DMS53 treated with DMSO at 0.1 percent for 48 hours (cell line): ENCODE data around the gene MTHFD2L.
"Not testable (repeated sequence)": the region's sequence is repeated elsewhere in the genome, so short reads cannot be mapped to it uniquely, and the experiment has no call there.

Experiments
- DNase-seq: peaks from one replicate; lab custom pipeline; 2025; ENCODE audit not compliant: unreplicated experiment; lab: John Stamatoyannopoulos, UW

MTHFD2L gene

DNA sequence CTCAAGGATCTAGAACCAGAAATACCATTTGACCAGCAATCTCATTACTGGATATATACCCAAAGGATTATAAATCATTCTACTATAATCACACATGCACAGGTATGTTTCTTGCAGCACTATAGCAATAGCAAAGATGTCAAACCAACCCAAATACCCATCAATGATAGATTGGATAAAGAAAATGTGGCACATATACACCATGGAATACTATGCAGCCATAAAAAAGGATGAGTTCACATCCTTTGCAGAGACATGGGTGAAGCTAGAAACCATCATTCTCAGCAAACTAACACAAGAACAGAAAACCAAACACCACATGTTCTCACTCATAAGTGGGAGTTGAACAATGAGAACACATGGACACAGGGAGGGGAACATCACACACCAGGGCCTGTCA lies 25.7 kb upstream of the MTHFD2L start:
- DNase-seq = not testable (repeated sequence)

DNA sequence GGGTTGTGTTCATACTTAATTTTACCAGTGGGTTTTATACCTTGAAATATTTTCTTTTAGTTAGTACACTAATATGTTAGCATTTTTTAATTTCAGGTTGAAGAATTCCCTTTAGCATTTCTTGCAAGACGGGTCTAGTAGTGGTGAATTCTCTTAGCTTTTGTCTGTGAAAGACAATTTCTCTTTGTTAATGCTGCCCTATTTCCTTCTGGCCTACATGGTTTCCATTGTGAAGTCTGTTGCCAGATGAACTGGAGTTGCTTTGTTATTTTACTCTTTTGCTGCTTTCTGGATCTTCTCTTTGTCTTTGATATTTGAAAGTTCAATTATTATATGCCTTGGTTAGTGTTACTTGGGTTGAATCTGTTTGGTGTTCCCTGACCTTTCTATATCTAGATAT lies 25.0 kb upstream of the MTHFD2L start:
- DNase-seq = no peak

DNA sequence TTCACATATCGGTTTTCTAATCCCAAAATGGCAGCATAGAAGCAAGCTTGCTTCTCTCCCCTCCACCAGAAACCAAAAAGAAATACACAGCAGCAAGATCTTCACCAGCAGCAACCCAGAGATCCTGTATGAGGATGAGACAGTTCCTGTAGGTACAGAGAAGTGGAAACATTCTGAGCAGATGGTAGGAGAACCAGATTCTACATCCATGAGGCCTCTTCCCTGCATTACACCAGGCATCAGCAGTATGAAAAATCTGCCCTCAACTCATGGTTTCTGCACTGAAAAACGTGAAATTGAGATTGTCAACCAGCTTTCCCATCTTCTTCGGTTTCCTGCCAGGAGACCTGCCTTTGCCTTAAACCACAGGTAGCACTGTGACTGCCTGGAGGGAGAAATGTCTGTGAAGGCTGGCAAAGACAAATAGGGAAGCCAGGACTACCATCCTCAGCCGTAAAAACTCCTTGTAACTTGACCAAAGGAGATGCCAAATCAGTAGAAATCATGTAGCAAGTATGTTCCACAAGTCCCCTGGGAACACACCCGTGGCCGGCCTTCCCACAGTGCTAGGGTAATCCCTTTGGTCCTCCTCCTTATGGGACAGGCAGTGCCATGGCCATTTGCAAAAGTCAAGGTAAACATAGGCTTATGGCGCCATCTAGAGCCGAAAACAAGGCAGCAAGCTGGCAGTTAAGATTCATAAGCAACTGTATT lies 24.0 kb upstream of the MTHFD2L start:
- DNase-seq = peak; percentile 60

DNA sequence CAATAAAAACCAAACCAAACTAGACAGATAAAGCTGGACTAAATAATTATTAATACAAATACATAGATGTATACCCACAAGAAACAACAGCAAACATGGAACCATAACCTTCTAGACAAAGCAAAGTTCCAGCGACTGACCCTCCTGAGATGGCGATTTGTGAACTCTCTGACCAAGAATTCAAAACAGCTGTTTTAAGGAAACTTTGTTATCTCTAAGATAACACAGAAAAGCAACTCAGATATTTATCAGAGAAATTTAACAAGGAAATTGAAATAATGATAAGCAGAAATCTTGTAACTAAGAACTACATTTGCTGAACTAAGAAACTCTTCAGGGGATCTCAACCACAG lies 23.4 kb upstream of the MTHFD2L start:
- DNase-seq = no peak

DNA sequence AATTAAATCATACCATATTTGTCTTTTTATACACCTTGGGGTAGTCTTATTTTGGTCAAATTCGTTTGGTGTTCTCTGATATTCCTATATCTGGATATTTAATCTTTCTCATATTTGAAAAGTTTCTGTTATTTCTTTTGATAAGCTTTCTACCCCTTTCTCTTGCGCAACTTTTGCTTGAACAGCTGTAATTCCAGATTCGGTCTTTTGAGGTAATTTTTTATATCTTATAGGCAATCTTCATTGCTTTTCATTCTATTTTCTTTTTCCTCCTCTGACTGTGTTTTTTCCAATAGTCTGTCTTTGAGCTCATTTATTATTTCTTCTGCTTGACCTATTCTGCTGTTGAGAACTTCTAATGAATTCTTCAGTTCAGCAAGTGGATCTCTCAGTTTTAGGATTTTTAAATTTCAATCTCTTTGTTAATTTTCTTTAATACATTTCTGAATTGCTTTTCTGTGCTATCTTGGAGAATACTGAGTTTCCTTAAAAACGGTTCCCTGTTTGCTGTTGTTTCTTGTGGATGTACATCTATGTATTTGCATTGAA lies 11.3 kb upstream of the MTHFD2L start:
- no peak for DNase-seq

DNA sequence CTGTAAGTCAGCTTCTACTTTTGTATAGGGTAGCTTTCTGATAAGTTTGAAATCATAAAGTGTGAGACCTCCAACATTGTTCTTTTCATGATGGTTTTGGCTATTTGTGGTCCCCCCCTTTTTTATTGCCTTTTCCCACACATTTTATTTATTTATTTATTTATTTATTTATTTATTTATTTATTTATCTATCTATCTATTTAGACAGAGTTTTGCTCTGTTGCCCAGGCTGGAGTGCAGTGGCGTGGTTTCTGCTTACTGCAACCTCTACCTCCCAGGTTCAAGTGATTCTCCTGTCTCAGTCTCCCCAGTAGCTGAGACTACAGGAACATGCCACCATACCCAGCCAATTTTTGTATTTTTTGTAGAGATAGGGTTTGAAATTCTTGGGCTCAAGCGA lies 9.7 kb upstream of the MTHFD2L start:
- DNase-seq = no peak

DNA sequence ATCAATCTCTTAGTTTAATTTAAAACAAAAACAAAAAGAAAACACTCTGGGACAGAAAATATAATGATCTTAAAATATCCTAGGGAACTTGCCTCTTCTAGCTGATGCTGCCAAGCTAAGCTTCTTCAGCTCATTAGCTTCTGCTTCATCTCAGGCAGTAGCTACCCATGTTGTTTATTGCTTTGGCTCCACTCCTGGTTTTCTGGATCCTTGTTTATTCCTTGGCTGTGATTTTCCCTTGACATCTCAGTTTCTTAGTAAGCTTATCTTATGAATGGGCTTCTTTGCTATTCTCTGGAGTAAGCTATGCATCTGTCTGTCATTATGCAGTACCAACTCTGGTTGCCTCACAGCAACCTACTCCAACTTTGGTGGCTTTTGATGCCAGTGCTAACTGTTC lies 5.1 kb upstream of the MTHFD2L start:
- DNase-seq = no peak

DNA sequence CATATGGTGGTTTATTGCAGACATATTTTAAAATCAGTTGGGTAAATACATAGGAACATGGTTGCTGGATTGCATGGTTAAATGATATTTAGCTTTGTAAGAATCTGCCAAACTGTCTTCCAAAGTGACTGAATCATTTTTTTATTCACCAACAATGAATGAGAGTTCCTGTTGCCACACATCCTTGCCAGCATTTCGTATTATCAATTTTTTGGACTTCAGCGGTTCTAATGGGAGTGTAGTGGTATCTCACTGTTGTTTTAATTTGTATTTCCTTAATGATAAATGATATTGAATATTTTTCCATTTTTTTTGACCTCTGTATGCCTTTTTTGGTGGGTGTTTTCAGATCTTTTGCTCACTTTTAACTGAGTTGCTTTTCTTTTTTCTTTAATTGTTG lies 1.4 kb upstream of the MTHFD2L start:
- DNase-seq = no peak

DNA sequence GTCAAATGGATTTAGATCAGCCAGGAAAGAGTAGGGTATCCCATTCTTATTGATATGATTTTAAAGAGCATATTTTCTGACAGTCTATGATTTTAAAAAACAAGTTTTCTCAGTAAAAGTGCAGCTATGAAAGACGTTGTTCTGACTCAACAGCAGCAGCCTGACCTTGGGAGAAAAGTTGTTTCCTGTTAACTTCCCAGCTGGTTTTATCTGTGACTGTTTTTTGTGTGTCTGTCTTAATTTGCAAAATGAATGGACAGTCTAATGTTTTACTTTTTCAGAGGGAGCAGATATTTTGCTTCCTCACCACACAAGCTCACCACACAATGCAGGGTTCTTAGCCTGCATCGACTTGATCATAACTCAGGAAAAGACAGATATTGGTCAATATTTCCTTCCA lies 764 bp upstream of the MTHFD2L start:
- no peak for DNase-seq

DNA sequence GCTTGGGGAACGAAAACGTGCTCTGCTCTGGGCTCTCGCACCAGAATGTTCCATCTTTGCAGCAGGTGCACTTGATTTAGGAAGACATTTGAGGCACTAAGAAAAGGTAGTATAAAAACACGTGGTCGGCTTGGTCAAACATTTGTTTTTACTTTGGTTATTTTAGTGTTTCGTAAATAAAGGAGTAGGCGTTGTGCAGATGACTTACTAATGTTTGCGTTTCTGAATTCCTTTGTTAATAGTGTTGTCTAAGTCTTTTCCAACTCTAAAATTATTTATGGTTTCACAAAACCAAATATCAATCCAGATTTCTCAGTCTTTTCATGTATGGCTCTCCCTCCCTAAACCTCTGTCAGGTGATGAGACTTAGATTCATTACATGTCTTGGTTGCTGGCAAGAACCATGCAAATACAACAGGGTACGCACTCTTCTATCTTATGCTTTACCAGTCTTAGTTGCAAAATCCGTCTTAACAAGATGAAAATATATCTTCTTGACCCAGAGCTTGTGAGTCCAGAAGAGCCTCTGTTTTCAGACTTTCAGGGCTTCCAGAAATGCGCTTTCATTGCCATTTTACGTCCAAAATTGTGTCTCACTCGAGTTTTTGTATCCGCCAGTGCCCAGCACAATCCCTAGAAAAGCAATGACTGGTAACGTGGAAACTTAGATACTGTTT lies 686 bp downstream of the MTHFD2L start:
- no peak for DNase-seq

DNA sequence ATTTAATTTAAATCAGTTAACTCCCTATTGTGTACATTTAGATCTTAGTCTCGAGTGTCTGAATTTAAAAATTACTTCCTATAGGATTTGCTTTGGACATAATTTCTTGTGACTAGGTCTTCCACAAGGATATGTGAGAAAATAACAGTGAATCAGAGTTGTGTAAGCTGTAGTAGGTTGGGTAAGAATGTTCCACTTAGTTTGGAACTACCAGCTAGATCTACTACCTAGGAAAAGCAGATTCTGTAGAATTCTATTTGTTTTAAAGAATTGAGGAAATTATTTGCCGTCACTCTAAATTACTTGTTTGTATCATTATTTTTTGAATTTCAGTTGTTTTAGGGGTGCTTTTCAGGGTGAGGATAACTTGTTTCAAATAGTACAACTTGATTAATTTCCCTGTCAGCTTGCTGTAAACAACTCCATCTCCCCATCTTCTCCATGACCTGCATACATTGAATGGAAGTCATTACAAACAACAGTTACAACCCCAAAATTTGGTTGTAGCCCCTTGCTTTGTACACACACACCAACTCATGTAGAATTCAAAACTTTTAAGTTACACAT lies 1.3 kb downstream of the MTHFD2L start:
- DNase-seq = no peak

DNA sequence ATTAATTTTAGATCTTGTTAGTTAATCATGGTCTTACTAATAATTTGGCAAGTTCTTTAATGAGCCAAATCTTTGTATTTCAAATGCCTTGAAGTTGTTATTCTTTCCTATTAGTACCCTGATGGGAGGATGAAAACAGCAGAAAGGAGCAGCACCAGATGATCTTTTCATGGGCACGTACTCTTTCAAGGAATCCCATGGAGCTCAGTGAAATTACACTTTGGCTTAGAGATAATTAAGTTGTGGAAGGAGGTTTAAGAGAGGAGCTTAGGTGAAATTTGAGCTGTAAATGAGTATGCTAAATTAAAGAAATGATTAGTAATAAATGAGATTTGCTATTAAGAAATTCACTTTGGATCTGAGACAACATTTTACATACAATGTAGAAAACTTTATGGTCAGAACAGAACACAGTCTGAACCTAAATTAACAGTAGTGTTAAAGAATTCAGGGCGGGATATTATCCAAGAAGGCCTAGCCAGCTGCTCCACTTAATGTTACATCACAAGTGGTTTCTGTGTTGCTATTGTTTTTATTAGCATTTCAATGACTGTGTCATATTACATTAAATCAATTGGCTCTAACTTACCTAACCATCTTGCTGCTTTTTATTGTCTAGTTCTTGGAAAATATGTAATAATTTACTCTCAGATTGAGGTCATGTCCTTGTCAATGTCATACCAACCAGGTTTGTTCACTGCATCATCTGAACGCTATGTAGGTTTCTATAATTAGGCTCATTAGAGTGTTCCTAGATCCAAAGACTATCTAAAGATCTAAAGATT lies 3.9 kb downstream of the MTHFD2L start:
- no peak for DNase-seq

DNA sequence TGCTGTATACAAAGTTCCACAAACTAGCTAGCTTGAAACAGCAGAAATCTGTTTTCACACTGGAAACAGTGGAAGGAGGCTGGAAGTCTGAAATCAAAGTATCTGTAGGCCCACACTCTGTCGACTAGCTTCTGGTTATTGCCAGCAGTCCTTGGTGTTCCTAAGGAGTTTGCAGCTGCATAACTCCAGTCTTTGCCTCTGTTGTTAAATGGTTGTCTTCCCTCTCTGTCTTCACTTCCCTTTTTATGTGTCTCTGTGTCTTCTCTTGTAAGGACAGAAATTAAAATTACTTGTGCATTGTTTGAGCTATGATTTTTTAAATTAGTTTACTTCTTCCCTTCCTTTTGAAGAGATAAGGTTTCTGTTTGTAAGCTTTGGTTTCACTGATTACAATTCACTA lies 8.2 kb downstream of the MTHFD2L start:
- DNase-seq = no peak

DNA sequence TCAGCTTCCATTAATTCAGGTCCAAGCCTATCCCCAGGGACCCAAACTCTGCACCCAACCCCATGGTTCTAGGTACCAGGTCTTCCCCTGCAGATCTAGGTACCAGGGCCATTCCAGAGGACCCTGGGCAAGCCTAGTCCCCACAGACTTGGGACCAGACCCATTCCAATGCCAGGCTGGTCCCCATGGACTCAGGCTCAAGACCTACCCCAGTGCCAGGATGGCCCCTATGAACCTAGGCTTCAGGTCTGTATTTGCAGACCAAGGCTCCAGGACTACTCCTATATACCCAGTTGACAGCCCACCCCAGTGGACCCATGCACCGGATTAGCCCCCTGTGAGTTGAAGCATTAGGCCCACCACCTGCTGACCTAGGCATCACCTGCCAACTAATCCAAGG lies 8.9 kb downstream of the MTHFD2L start:
- no peak for DNase-seq

DNA sequence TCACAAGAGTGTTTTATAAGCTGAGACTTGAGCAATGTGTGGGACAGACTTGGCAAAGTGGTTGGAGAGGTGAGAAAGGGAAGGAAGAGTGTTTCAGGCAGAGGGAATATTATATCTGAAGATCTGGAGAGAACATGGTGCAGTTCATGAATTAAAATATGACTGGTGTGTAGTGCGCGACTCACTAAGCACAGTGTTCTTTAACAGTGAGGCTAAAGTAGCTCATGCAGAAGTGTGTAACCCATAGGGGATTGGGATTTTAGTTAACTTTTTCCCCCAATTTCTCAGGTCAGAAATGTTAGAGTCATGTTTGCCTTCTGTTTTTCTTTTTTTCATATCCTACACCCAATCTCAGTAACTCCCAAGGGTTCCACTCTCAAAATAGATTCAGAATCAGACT lies 9.7 kb downstream of the MTHFD2L start:
- no peak for DNase-seq

DNA sequence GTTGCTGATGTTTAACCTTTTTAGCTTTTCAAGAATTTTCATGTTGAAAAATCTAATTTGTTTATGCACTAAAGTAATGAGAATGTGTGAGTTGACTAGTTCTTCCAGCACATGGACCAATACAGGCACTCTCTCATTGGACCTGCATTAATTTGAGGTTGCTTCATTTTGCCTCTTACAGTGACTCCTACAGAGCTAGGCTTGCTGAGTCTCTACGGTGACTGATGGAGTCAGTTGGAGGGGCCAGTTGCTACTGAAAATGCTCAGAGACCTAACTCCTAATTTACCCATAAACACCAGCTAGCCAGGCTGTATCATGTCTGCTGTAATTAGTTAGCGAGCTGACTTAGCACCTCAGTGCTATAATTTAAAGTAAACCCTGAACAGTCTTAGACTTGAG lies 10.9 kb downstream of the MTHFD2L start:
- DNase-seq = no peak

DNA sequence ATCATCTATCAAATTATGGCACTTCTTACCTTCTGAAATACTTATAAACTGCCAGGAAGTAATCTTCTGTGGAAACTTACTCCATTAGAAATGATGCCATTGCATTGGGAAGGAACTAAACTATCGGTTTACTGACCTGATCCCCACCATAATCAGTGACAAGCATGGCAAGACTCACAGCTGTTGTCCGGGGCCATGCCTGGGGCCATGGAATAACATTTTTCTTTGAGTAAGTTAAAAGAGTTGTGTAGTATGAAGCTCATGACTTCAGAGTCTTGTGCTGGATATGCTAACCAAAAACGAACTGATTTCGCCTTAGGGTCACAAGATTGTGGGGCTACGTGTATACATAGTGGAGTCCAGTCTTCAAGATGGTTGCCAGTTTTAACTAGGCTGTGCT lies 15.4 kb downstream of the MTHFD2L start:
- no peak for DNase-seq

DNA sequence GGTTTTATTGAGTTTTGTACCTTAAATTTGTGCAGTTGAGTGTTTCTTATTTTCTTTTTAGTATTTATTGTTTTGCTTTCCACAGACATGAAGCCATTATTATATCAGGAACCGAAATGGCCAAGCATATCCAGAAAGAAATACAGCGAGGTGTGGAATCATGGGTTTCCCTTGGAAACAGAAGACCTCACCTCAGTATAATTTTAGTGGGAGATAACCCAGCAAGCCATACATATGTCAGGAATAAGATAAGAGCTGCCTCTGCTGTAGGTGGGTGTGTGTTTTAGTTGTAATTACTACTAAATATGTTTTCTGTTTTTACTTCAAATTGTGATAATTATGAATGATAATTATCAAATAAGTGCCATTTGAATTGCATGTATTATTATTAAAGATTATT lies 16.5 kb downstream of the MTHFD2L start:
- DNase-seq = no peak

DNA sequence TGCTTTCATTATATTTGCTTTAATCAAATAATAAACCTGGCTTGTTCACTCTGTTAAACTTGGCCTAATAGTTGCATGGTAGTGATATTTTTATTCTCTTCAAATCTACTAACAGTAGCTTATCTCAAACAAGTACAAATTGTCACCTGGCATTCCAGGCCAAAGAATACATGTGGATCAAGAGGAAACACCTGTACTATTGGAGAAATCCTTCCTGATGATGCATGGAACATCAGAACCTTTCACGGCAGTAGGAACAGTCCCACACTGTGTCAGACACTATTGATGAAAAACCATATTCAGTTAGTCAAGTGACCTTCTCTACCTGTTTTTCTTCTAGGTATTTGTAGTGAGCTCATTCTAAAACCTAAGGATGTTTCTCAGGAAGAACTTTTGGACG lies 17.0 kb downstream of the MTHFD2L start:
- no peak for DNase-seq

DNA sequence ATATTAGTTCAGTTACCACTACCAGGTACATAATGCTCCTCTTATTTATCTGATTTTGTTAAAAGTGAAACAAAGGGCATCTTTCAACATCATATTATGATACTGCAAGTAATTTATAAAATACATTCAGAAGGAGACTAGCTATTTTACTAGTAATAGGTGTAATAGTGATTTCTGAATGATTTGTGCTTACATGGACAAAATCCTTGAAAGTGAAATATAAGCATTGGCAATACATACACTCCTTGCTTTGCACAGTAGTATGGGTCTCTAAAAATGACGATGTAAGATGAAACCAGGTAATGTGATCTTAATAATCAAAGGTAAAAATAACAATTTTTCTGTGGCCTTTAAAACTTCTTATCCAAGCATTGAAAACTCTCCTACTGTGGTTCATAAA lies 17.5 kb downstream of the MTHFD2L start:
- no peak for DNase-seq

DNA sequence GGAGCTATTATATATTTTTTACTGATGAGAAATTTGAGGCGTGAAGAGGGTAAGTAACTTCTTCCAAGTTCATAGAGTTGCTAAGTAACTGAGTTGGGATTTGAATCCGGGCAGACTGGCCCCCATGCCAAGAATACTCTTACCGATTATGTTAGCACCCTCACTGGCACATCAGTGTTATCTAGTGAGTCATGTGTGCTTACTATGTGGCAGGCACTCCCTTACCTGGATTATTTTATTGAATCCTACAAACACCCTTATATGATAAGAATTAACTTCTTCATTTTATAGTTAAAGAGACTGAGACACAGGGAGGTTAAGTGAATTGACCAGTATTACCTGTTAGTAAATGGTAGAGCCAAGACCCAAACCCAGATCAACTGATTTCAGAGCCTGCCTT lies 20.9 kb downstream of the MTHFD2L start:
- DNase-seq = no peak

DNA sequence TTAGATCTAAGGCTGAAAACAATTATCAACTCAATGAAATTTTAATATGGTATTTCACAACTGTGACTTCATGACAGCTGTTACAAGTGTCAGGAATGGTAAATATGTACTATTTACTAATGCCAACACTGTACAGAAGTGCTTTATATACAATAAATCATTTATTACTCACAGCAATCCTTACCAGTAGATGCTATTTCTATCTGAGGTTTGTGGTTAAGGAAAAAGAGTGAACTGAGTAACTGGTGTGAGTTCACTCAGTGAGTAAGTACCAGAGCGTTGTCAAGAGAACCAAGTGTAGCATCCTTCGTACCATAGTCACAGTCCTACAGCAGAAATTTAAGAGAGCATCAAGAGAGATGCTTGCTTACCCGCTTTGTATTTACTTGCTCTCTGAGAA lies 23.3 kb downstream of the MTHFD2L start:
- no peak for DNase-seq
